PC-9 (cell line): Measurements from ENCODE around the gene RNF157. TPM values are rescaled to one million over a fixed set of nuclear protein-coding genes. Genes with fewer than 3 reads are reported as not detected.
"Not testable (repeated sequence)": the region's sequence is repeated elsewhere in the genome, so short reads cannot be mapped to it uniquely, and the experiment has no call there.

ENCODE experiments used
- BruUV-seq: library from RNA; stranded (reverse); fragments of 400-500 nt; replicated peaks from 2 replicates; lab custom pipeline; 2021; lab: Mats Ljungman, UMichigan
- CTCF ChIA-PET: fragments of 300-600 bp; sonication (Branson Sonifier 250); formaldehyde crosslinking; loops from one replicate; lab custom pipeline; 2022; ENCODE audit warnings: antibody characterized with exemption; lab: Charles Lee
- POLR2A ChIA-PET: fragments of 300-600 bp; sonication (Branson Sonifier 250); formaldehyde crosslinking; loops from one replicate; lab custom pipeline; 2022; ENCODE audit warnings: antibody characterized with exemption; ENCODE audit not compliant: unreplicated experiment; lab: Charles Lee
- DNase-seq, 2 experiments: peaks; one replicate each; pipeline versions ENCODE4 v3.0.0 to v3.0.0-alpha.2; 2015 to 2022; ENCODE audit warnings: mixed read lengths in 1 of 2
- H2AFZ ChIP-seq: fragments of 200-600 bp; sonication (generic); 2 replicates; pipeline ENCODE4 v1.8.1; 2017; ENCODE audit warnings: antibody characterized with exemption
- H3F3A ChIP-seq: fragments of 200-600 bp; sonication (generic); 2 replicates; pipeline ENCODE4 v1.8.1; 2017; ENCODE audit warnings: antibody characterized with exemption, mild to moderate bottlenecking, low read depth; ENCODE audit not compliant: insufficient read depth
- H3K27ac ChIP-seq: fragments of 200-600 bp; sonication (generic); 2 replicates; pipeline ENCODE4 v1.6.1; 2016; ENCODE audit warnings: mixed run types
- H3K27me3 ChIP-seq: fragments of 200-600 bp; sonication (generic); 2 replicates; pipeline ENCODE4 v1.6.1; 2016; ENCODE audit warnings: low read depth, mixed run types; ENCODE audit not compliant: insufficient read depth
- H3K36me3 ChIP-seq: fragments of 200-600 bp; sonication (generic); 2 replicates; pipeline ENCODE4 v1.6.1; 2016; ENCODE audit warnings: low read depth, mixed run types
- H3K4me1 ChIP-seq: fragments of 200-600 bp; sonication (generic); replicated peaks from 2 replicates; pipeline ENCODE4 v1.6.1; 2016; ENCODE audit warnings: mixed run types; ENCODE audit not compliant: insufficient read depth
- H3K4me2 ChIP-seq: fragments of 200-600 bp; sonication (generic); 2 replicates; pipeline ENCODE4 v1.6.1; 2017; ENCODE audit warnings: mixed run types
- H3K4me3 ChIP-seq: fragments of 200-600 bp; sonication (generic); 2 replicates; pipeline ENCODE4 v1.6.1; 2016; ENCODE audit warnings: mixed run types
- H3K79me2 ChIP-seq: fragments of 200-600 bp; sonication (generic); 2 replicates; pipeline ENCODE4 v1.6.1; 2017; ENCODE audit warnings: low read depth, mixed run types
- H3K9me2 ChIP-seq: fragments of 200-600 bp; sonication (generic); 2 replicates; pipeline ENCODE4 v1.8.1; 2017; ENCODE audit warnings: mild to moderate bottlenecking; ENCODE audit not compliant: insufficient read depth
- H3K9me3 ChIP-seq: fragments of 200-600 bp; sonication (generic); 2 replicates; pipeline ENCODE4 v1.8.1; 2016; ENCODE audit warnings: low read depth; ENCODE audit not compliant: insufficient read depth
- H4K20me1 ChIP-seq: fragments of 200-600 bp; sonication (generic); 2 replicates; pipeline ENCODE4 v1.8.1; 2017; ENCODE audit not compliant: insufficient read depth
- CTCF ChIP-seq: fragments of 200-600 bp; sonication (generic); conservative IDR thresholded peaks from 2 replicates; pipeline ENCODE4 v1.6.1; 2017; ENCODE audit warnings: mixed run types, antibody characterized with exemption, mild to moderate bottlenecking, moderate library complexity
- EZH2 ChIP-seq: fragments of 200-600 bp; sonication (generic); IDR thresholded peaks from 2 replicates; pipeline ENCODE4 v1.8.0; 2017; ENCODE audit warnings: antibody characterized with exemption, low read depth
- intact Hi-C: fragments of 100-400 bp; cut with micrococcal nuclease; formaldehyde crosslinking; loops from one replicate; pipeline ENCODE4 v1.10.0; 2022; ENCODE audit not compliant: unreplicated experiment
- total RNA-seq: library from RNA; stranded (reverse); gene quantifications from 2 replicates; pipeline ENCODE4 v1.2.3, GENCODE V29; 2021

Gene RNF157
- total RNA-seq, 1 experiment from 2014 or later, result 7.2 TPM

DNA sequence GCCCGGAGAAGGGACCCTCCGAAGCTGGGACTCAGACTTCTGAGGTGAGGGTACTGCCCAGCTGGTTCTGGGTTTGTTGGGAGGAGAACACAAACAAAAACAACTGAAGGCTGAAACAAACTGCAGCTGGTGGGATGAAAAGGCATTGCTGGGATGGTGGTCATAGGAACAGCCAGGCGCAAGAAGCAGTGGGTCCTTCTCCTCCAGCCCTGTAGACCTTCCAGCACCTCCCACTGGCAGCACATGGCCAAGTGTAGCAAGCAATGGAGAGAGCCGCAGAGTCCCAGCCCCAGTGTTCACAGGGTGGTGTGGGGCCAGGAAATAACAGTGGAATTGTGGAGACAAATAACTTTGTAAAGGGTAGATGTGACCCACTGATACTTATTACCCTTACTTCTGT, 50.6 kb downstream of the RNF157 start:
- H3F3A ChIP-seq, result no peaks in the 10 kb centered on the region
- POLR2A ChIA-PET, result interaction anchor here (0.7 kb wide), 1 partner anchor 75 kb away, joined by 18 read pairs; no protein-coding TSS in a partner anchor
- H3K36me3 ChIP-seq, result no peaks in the 10 kb centered on the region
- no peaks in the 10 kb centered on the region for H3K27me3 ChIP-seq
- TF ChIP-seq EZH2 (no peak), CTCF (no peak)
- no TSS peak for BruUV-seq
- no peak for DNase-seq
- H3K27ac ChIP-seq, result no peak overlapping the region
- no peak overlapping the region for H3K4me2 ChIP-seq
- no peak overlapping the region for H3K4me3 ChIP-seq
- CTCF ChIA-PET, result no interaction called here
- H4K20me1 ChIP-seq, result no peaks in the 10 kb centered on the region
- no peaks in the 10 kb centered on the region for H3K4me1 ChIP-seq
- H3K79me2 ChIP-seq, result no peaks in the 10 kb centered on the region
- no peaks in the 10 kb centered on the region for H3K9me2 ChIP-seq
- intact Hi-C loops, result no loop called here
- no peaks in the 10 kb centered on the region for H3K9me3 ChIP-seq
- H2AFZ ChIP-seq, result no peak overlapping the region

- no TSS peak for BruUV-seq
- Histone ChIP-seq H3K27ac (no peak overlapping the region), H3K36me3 (no peaks in the 10 kb centered on the region), H3K9me3 (no peaks in the 10 kb centered on the region), H3K9me2 (no peaks in the 10 kb centered on the region), H3K27me3 (no peaks in the 10 kb centered on the region), H3K4me2 (no peak overlapping the region), H3K4me3 (no peak overlapping the region), H4K20me1 (no peaks in the 10 kb centered on the region), H2AFZ (no peak overlapping the region), H3F3A (no peaks in the 10 kb centered on the region), H3K4me1 (no peaks in the 10 kb centered on the region), H3K79me2 (no peaks in the 10 kb centered on the region)
- TF ChIP-seq EZH2 (no peak), CTCF (no peak)
- CTCF ChIA-PET, result no interaction called here
- POLR2A ChIA-PET, result no interaction called here
- intact Hi-C loops, result no loop called here
- DNase-seq, result no peak
Measured at GRCh38 chr17:76189247-76189646, 51.0 kb downstream of the RNF157 start.

DNA sequence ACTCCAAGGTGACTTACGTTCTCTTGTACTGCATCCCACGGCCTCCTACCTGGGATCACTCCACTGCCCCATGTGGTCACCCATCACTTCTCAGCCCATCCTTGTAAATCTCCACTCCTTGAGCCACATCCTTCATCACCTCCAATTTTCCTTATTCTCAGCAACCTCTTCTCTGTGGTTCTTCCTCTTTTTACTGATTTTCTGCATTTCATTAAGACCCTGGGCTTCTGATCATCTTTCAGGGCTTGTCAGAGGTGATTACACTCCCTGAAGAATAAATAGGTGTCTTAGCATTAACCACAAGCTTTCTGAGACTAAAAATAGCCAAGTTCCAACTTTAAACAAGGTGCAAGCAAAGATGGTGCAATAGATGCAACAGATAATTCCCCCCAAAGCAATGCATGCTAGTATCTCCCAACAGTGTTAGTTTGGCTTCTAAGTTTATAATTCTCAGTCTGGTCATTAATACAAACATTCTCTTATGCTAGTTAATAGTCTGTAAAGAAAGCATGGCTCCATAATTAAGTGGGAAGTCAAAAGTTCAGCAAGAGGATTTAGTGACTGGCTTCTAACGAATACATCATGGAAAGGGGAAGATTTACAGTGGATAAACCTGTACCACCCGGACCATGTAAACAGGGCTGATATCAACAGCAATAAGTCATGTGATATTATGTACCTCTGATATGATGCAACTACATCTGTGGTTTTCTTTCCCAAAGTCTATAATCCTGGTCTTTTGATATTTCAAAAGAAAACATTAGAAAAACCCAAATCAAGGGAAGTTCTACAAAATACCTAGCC, 51.9 kb downstream of the RNF157 start:
- no peaks in the 10 kb centered on the region for H3K27me3 ChIP-seq
- H2AFZ ChIP-seq, result no peak overlapping the region
- H4K20me1 ChIP-seq, result no peaks in the 10 kb centered on the region
- no peaks in the 10 kb centered on the region for H3F3A ChIP-seq
- no peaks in the 10 kb centered on the region for H3K36me3 ChIP-seq
- no peaks in the 10 kb centered on the region for H3K9me3 ChIP-seq
- H3K4me2 ChIP-seq, result no peak overlapping the region
- no peak overlapping the region for H3K27ac ChIP-seq
- POLR2A ChIA-PET, result no interaction called here
- H3K9me2 ChIP-seq, result no peaks in the 10 kb centered on the region
- no TSS peak for BruUV-seq
- intact Hi-C loops, result no loop called here
- no peak overlapping the region for H3K4me3 ChIP-seq
- TF ChIP-seq EZH2, result no peak
- no peak for TF ChIP-seq CTCF
- H3K79me2 ChIP-seq, result no peaks in the 10 kb centered on the region
- H3K4me1 ChIP-seq, result no peaks in the 10 kb centered on the region
- CTCF ChIA-PET, result interaction anchor here (0.5 kb wide), 1 partner anchor 92 kb away, joined by 8 read pairs; no protein-coding TSS in a partner anchor
- DNase-seq, result no peak

GRCh38 chr17:76186774-76187173, 53.5 kb downstream of the RNF157 start:
- H3K4me2 ChIP-seq, H3K79me2 ChIP-seq, H3F3A ChIP-seq, H4K20me1 ChIP-seq, CTCF ChIA-PET, intact Hi-C loops, H3K36me3 ChIP-seq, H3K9me3 ChIP-seq, H2AFZ ChIP-seq, H3K27me3 ChIP-seq, H3K4me1 ChIP-seq, POLR2A ChIA-PET, H3K4me3 ChIP-seq, BruUV-seq, DNase-seq, H3K27ac ChIP-seq, H3K9me2 ChIP-seq: not testable (repeated sequence)
